Large intestine (tissue), 3 donors: Measurements from ENCODE around the gene APBA1. TPM values are rescaled to one million over a fixed set of nuclear protein-coding genes. Genes with fewer than 3 reads are reported as not detected.

Experiments used
- DNase-seq, 2 donors: peaks; one replicate each; pipeline versions ENCODE4 v3.0.0 to v3.0.0-alpha.2; 2013
- H3K27ac ChIP-seq: one replicate; pipeline ENCODE4 v1.5.1; 2013; ENCODE audit warnings: low read length
- H3K27me3 ChIP-seq: 2 replicates; pipeline ENCODE4 v1.6.1; 2013; ENCODE audit warnings: low read length; ENCODE audit not compliant: control insufficient read depth, insufficient read depth
- H3K36me3 ChIP-seq: 2 replicates; pipeline ENCODE4 v1.6.1; 2013; ENCODE audit warnings: low read length; ENCODE audit not compliant: control insufficient read depth, insufficient read depth
- H3K4me1 ChIP-seq: one replicate; pipeline ENCODE4 v1.6.1; 2013; ENCODE audit warnings: low read length; ENCODE audit not compliant: control insufficient read depth, insufficient read depth
- H3K4me3 ChIP-seq: one replicate; pipeline ENCODE4 v1.5.1; 2013; ENCODE audit warnings: low read length
- H3K9me3 ChIP-seq: one replicate; pipeline ENCODE4 v1.6.1; 2013; ENCODE audit warnings: mild to moderate bottlenecking, low read depth, low read length, moderate library complexity; ENCODE audit not compliant: control insufficient read depth
- WGBS: methylation state at CpG from one replicate; pipeline ENCODE4 v1.1.5; 2013; ENCODE audit warnings: low lambda C conversion rate; ENCODE audit not compliant: insufficient coverage; 5-methylcytosine and 5-hydroxymethylcytosine counted together
- polyA plus RNA-seq: library from polyadenylated mRNA; unstranded; fragments of 120-200 nt; gene quantifications from one replicate; pipeline ENCODE4 v1.2.1, GENCODE V29; 2013

The APBA1 gene
- polyA plus RNA-seq, 1 donor, result 7.4 TPM

DNA sequence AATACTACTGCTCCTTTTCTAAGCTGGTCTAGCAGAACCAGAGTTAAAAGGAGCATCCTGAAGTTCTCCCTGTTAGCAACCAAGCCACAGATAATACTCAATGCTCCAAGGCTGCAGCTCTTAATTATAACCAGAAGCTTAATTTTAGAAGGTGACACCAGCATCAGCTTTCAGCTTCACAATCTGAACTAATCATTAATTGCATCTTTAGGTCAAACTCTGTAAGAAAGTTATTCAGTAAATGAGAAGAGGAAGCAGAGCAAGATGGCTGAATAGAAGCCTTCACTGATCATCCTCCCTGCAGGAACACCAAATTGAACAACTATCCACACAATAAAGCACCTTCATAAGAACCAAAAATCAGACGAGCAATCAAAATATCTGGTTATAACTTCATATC is 38.5 kb downstream of the APBA1 start:
- H3K27ac ChIP-seq, result no peak overlapping the region
- no peaks in the 10 kb centered on the region for H3K36me3 ChIP-seq
- no peaks in the 10 kb centered on the region for H3K27me3 ChIP-seq
- no peak for DNase-seq
- H3K4me3 ChIP-seq, result no peak overlapping the region
- 100% methylated on average over 1 of the region's 1 CpG for WGBS
- no peaks in the 10 kb centered on the region for H3K9me3 ChIP-seq
- no peaks in the 10 kb centered on the region for H3K4me1 ChIP-seq

DNA sequence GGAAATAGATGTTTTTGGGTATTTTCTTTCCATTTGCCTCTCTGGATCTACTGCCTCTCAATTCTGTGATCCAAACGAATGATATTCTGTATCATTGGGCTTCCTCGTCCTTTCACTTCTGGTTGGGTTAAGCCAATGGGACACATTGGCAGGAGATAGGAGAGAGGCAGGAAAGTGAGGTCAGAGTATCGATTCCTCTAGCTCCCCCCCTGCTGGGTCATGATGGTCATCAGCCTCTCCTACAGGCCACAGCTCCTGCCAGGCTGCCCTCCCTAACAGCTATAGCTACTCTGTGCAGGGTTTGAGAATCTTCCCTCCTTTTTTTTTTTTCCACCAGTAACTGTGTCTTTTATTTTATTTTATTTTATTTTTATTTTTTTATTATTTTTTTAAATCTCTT is 39.4 kb downstream of the APBA1 start:
- no peaks in the 10 kb centered on the region for H3K36me3 ChIP-seq
- no peak for DNase-seq
- H3K4me1 ChIP-seq, result no peaks in the 10 kb centered on the region
- H3K4me3 ChIP-seq, result no peak overlapping the region
- no peaks in the 10 kb centered on the region for H3K9me3 ChIP-seq
- WGBS, result 50% methylated on average over 2 of the region's 3 CpGs
- H3K27me3 ChIP-seq, result no peaks in the 10 kb centered on the region
- H3K27ac ChIP-seq, result no peak overlapping the region

DNA sequence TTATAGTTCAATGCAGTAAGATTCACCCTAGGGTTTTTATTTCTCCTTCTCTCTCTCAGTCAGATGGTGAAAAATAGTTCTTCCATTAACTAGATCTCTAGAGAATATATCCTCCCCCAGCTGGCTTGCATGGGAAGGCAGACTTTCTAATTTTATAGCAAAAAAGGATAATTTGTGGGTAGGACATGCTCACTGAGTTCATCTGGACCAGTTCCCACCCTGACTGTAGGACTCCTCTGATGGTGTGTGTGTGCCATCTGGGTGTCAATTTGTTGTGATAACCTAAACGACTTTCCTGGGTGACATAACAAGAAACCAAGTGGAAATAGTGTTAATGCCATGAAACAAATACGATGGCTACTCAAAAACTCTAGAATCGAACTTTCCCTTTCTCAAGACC is 44.9 kb downstream of the APBA1 start:
- Histone ChIP-seq H3K4me1 (no peaks in the 10 kb centered on the region), H3K27me3 (no peaks in the 10 kb centered on the region), H3K4me3 (no peak overlapping the region), H3K9me3 (no peaks in the 10 kb centered on the region), H3K36me3 (no peaks in the 10 kb centered on the region), H3K27ac (no peak overlapping the region)
- WGBS, result no CpG with 5 or more reads among the region's 3 CpGs
- DNase-seq, result no peak

DNA sequence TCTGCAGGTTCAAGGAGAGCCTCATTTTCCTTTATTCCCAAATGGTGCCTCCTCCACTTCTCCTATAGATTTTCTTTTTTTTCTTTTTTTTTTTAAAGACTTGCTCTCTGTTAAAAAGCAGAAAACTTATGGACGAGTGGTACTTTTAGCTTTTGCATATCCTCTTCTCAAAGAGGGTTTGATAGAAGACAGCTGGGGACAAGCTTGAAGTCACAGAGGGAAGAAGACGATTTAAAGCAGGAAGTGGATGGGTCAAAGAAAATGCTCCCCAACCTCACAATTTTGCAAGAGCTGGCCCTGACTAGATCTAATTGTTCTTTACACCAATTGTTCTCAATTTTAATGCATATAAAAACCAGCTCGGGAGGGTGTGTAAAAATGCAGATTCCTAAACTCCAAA is 48.9 kb downstream of the APBA1 start:
- 71% methylated on average over 2 of the region's 3 CpGs for WGBS

GRCh38 chr9:69622676-69623075 is 49.5 kb downstream of the APBA1 start:
- Histone ChIP-seq H3K36me3 (no peaks in the 10 kb centered on the region), H3K27ac (no peak overlapping the region), H3K4me1 (no peaks in the 10 kb centered on the region), H3K9me3 (no peaks in the 10 kb centered on the region), H3K4me3 (no peak overlapping the region), H3K27me3 (no peaks in the 10 kb centered on the region)
- peak in 1 of 2 donors; percentile 3 for DNase-seq
- no CpG with 5 or more reads among the region's 3 CpGs for WGBS

More for the DNA sequence above, 48.9 kb downstream of the APBA1 start:
- Histone ChIP-seq H3K27me3 (no peaks in the 10 kb centered on the region), H3K27ac (no peak overlapping the region), H3K4me3 (no peak overlapping the region), H3K36me3 (no peaks in the 10 kb centered on the region), H3K4me1 (no peaks in the 10 kb centered on the region), H3K9me3 (no peaks in the 10 kb centered on the region)
- DNase-seq, result no peak

DNA sequence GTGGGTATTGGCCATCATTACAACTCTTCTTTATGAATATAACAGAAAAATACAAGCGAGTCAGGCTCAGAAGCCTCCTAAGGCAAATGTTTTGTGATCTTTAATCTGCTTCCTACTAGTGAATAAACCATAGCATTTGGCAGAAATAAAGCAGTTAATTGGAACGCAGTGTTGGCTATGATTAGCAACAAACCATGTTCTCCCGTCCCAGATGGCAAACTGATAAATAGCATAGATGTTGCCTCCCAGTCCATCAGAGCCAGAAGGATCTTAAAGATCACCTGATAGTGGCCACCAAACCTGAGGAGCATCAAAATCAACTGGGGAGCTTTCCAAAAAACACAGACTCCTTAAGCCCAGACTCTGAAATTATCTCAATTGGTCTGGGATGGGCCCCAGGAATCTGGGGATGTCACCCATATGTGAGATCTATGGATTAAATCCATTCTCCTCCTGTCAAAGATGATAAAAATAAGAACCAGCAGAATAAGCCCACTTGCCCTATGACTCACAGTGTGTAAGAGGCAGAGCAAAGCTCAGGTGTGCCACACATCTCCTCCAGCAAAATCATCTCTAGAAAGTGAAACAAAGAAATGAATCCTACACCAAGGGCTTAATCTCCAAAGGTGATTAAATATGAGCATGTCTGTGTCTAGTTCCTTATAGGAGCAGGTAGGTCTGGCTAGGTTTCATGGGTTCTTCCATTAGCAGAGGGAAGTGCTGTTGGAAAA is 50.3 kb downstream of the APBA1 start:
- DNase-seq, result no peak
- no peak overlapping the region for H3K4me3 ChIP-seq
- no peak overlapping the region for H3K27ac ChIP-seq
- H3K36me3 ChIP-seq, result no peaks in the 10 kb centered on the region
- H3K4me1 ChIP-seq, result no peaks in the 10 kb centered on the region
- no peaks in the 10 kb centered on the region for H3K27me3 ChIP-seq
- no peaks in the 10 kb centered on the region for H3K9me3 ChIP-seq
- 92% methylated on average over 2 of the region's 3 CpGs for WGBS

- WGBS, result no CpG with 5 or more reads among the region's 8 CpGs
- Histone ChIP-seq H3K36me3 (no peaks in the 10 kb centered on the region), H3K4me1 (no peaks in the 10 kb centered on the region), H3K4me3 (no peak overlapping the region), H3K9me3 (no peaks in the 10 kb centered on the region), H3K27ac (no peak overlapping the region), H3K27me3 (no peaks in the 10 kb centered on the region)
- DNase-seq, result no peak
Measured at GRCh38 chr9:69620731-69621130, 51.4 kb downstream of the APBA1 start.

DNA sequence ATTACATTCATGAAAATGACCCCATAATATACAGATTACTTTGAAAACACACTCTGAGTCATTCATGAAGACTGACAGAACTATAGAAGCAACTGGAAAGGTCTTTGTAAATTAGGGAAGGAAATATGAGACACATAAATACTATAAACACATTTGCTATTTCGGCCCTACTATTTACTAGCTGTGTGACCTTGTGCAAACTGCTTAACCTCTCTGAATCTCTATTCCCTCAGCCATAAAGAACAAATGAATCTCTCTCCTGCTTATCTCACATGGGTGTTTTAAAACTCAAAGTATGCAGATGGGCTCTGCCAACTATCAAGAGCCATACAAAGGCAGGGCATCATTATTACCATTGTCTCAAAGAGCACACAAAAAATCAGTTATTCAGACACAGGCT is 52.9 kb downstream of the APBA1 start:
- WGBS, result no CpG with 5 or more reads among the region's 1 CpG
- Histone ChIP-seq H3K4me1 (no peaks in the 10 kb centered on the region), H3K9me3 (no peaks in the 10 kb centered on the region), H3K27me3 (no peaks in the 10 kb centered on the region), H3K27ac (no peak overlapping the region), H3K4me3 (no peak overlapping the region), H3K36me3 (no peaks in the 10 kb centered on the region)
- DNase-seq, result no peak

DNA sequence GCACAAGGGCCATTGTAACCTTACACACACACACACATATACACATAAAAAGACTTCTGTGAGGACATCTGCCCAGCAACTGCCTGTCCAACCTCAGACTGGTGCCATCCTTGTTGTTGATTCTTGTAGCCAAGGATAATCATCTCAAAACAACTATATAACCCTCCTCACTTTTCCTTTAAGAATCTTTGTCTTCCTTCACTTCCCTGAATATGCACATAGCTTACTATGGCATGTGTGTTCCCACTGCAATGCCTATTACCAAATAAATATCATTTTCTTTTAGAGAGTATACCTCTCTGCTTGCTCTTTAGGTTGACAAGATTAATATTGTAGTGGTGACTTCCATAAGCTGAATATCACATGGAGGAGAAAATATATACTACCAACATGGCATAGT is 55.2 kb downstream of the APBA1 start:
- H3K4me1 ChIP-seq, result no peaks in the 10 kb centered on the region
- no peaks in the 10 kb centered on the region for H3K27me3 ChIP-seq
- no peaks in the 10 kb centered on the region for H3K36me3 ChIP-seq
- DNase-seq, result no peak
- no peak overlapping the region for H3K4me3 ChIP-seq
- no peak overlapping the region for H3K27ac ChIP-seq
- no peaks in the 10 kb centered on the region for H3K9me3 ChIP-seq

GRCh38 chr9:69615880-69616279 is 56.3 kb downstream of the APBA1 start:
- Histone ChIP-seq H3K9me3 (no peaks in the 10 kb centered on the region), H3K4me1 (no peaks in the 10 kb centered on the region), H3K27ac (no peak overlapping the region), H3K27me3 (no peaks in the 10 kb centered on the region), H3K36me3 (no peaks in the 10 kb centered on the region), H3K4me3 (no peak overlapping the region)
- WGBS, result no CpG with 5 or more reads among the region's 3 CpGs
- no peak for DNase-seq

DNA sequence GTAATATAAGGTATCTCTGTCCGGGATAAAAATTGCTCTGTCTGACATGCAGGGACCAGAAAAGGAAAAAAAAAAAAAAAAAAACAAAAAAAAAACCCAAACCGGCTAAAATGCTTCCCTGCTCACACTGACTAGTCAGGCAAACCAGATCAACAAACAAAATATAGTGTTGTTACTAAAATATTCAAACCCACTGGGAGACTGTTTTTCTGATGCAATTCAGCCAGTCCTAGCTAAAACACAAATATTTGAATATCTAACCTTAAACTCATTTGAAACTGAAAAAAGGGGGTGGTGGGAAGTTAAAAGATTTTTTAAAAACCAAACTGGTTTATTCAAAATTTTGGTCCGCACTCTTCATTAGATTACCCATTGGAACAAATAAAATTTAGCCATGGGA is 61.0 kb downstream of the APBA1 start:
- Histone ChIP-seq H3K27ac (no peak overlapping the region), H3K9me3 (no peaks in the 10 kb centered on the region), H3K4me1 (no peaks in the 10 kb centered on the region), H3K27me3 (no peaks in the 10 kb centered on the region), H3K4me3 (no peak overlapping the region), H3K36me3 (no peaks in the 10 kb centered on the region)
- WGBS, result 90% methylated on average over 2 of the region's 3 CpGs
- DNase-seq, result no peak
